Neuron (in vitro differentiated cells): ENCODE results near the gene REEP1.

Source experiments
- H2AFZ ChIP-seq: one replicate; pipeline ENCODE4 v1.6.1; 2013; ENCODE audit warnings: low read depth, mild to moderate bottlenecking, inconsistent platforms, low read length, moderate library complexity
- H3K27me3 ChIP-seq: one replicate; pipeline ENCODE4 v1.6.1; 2013; ENCODE audit warnings: low read length; ENCODE audit not compliant: insufficient read depth
- H3K36me3 ChIP-seq: one replicate; pipeline ENCODE4 v1.6.1; 2013; ENCODE audit warnings: low read length; ENCODE audit not compliant: insufficient read depth
- H3K4me1 ChIP-seq: one replicate; pipeline ENCODE4 v1.6.1; 2013; ENCODE audit warnings: low read length; ENCODE audit not compliant: insufficient read depth
- H3K4me3 ChIP-seq: 2 replicates; pipeline ENCODE4 v1.5.1; 2013; ENCODE audit warnings: mild to moderate bottlenecking, low read length, moderate library complexity
- H3K9me3 ChIP-seq: one replicate; pipeline ENCODE4 v1.6.1; 2013; ENCODE audit warnings: low read length

REEP1 gene

DNA sequence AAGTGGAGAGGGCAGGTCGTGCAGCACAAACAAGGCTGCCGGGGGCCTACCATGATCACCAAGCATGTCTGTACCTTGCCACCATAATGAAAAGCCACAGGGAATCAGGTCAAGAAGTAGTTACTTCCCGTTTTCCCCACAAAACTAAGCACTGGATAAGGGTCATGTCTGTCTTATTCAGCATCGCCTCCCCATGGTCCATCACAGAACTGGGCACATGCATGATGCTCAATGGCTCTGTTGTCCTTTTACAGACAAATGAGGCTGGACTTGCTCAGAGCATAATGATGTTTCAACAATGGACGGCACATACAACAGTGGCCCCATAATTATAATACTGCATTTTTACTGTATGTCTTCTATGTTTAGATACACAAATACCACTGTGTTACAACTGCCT lies 27.5 kb downstream of the REEP1 start:
- peaks cover 5% of the 10 kb centered on the region for H3K27me3 ChIP-seq

DNA sequence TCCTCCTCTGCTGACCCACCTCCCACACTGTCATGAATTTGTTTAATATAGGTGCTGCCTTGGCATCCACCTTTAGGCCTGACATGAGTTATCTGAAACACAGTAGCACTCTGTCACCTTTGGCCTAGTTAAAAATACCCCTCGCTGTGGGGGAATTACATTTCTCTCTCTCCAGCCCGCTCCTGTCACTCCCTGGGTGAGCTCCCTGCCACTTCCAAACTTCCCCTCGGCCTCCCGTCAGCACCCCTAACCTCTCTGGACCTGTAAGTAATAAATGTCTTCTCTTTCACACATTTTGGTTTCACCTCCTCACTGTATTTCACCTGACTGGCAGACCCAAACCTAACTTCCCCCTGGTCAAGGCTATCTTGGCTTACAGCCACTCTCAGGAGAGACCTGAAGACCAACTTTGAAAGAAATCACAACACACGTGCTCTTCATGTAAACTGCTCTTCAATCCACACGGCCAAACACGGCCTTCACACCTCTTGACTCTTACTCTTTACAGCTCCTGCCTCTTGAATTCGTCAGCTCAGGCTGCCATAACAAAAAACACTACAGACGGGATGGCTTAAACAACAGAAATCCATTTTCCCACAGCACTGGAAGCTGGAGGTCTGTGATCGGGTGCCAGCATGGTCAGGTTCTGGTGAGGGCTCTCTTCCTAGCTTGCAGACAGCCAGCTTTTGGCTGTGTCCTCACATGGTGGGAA lies 28.3 kb downstream of the REEP1 start:
- Histone ChIP-seq H3K4me1 (no peaks in the 10 kb centered on the region), H3K27me3 (peaks cover 5% of the 10 kb centered on the region), H3K9me3 (no peaks in the 10 kb centered on the region), H3K4me3 (no peak overlapping the region), H3K36me3 (no peaks in the 10 kb centered on the region), H2AFZ (no peak overlapping the region)

More for the DNA sequence above, 27.5 kb downstream of the REEP1 start:
- H2AFZ ChIP-seq: no peak overlapping the region
- H3K4me3 ChIP-seq: no peak overlapping the region
- H3K9me3 ChIP-seq: no peaks in the 10 kb centered on the region
- H3K4me1 ChIP-seq: no peaks in the 10 kb centered on the region
- H3K36me3 ChIP-seq: no peaks in the 10 kb centered on the region

DNA sequence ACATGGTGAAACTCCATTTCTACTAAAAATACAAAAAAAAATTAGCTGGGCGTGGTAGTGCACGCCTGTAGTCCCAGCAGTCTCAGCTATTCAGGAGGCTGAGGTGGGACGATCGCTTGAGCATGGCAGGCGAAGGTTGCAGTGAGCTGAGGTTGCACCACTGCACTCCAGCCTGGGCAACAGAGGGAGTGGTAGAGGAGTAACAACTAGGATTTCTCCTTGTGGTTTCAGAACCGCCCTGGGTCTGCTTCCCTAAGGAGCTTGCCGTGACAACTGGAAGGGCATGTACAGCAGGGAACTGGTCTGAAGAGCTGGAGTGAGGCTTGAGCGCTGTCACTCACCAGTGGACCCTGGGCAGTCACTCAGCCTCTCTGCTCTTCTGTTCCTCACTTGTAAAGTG lies 29.1 kb downstream of the REEP1 start:
- H3K9me3 ChIP-seq: no peaks in the 10 kb centered on the region
- H3K4me3 ChIP-seq: no peak overlapping the region
- no peak overlapping the region for H2AFZ ChIP-seq
- no peaks in the 10 kb centered on the region for H3K36me3 ChIP-seq
- no peaks in the 10 kb centered on the region for H3K4me1 ChIP-seq
- H3K27me3 ChIP-seq: no peaks in the 10 kb centered on the region

DNA sequence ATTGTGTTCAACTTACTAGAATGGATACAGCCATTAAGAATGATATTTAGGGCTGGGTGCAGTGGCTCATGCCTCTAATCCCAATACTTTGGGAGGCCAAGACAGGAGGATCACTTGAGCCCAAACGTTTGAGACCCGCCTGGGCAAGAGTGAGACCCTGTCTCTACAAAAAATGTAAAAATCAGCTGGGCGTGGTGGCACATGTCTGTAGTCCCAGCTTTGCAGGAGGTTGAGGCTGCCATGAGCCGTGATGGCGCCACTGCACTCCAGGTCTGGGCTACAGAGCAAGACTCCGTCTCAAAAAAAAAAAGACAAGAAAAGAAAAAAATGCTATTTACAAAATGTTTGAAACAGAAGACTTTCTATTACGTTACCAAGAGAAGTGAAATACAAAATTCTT lies 30.0 kb downstream of the REEP1 start:
- Histone ChIP-seq H3K9me3 (no peaks in the 10 kb centered on the region), H3K4me3 (no peak overlapping the region), H3K36me3 (no peaks in the 10 kb centered on the region), H3K4me1 (no peaks in the 10 kb centered on the region), H3K27me3 (no peaks in the 10 kb centered on the region), H2AFZ (no peak overlapping the region)

DNA sequence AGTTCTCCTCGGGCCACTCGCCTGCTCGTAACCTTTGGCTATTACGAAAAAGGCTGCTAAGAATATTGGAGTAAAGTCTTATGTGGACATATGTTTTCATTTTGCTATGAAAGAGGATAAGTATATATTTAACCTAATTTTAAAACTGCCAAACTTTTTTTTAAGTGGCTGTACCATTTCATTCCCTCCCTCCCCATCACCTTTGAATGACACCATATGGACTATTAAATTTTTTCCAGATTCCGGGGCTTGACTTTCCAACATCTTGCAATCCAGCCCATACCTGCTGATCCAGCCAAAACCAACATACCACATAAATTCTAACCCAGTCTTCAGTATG lies 31.5 kb downstream of the REEP1 start:
- Histone ChIP-seq H2AFZ (no peak overlapping the region), H3K4me1 (no peaks in the 10 kb centered on the region), H3K27me3 (peaks cover under 1% of the 10 kb centered on the region), H3K4me3 (no peak overlapping the region), H3K9me3 (no peaks in the 10 kb centered on the region), H3K36me3 (no peaks in the 10 kb centered on the region)

DNA sequence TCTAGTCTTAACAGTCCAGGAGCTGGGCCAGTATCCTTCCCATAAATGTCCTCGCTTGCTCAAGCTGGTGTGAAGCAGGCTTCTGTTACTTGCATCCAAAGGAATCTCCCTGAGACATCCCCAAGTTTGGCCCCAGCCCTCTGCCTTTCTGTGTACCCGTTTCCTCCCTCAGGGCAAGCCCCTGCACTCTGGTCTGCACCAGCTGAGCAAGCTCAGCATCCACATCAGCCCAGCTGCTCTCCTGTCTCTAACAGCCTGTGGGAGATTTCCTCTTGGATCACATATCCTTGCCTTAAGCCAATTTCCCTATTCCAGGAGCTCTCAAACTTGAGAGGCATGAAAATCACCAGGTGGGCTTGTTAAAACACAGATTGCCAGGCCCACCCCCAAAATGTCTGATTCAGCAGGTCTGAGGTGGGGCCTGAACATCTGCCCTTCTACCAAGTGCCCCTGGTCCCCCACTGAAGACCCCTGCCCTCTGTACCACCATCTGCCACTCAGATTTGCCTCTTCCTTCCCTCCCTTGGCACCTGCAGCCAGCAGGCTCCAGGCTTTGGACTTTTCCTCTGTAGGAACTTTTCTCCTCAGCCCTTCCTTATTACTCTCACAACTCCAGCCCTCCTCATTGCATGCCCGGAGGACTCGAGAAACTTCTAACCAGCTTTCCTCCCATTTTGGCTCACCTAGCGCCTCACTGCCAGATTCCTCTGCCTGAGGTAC lies 32.1 kb downstream of the REEP1 start:
- Histone ChIP-seq H3K4me3 (no peak overlapping the region), H3K36me3 (no peaks in the 10 kb centered on the region), H3K27me3 (peaks cover 2% of the 10 kb centered on the region), H2AFZ (no peak overlapping the region), H3K9me3 (no peaks in the 10 kb centered on the region), H3K4me1 (no peaks in the 10 kb centered on the region)

DNA sequence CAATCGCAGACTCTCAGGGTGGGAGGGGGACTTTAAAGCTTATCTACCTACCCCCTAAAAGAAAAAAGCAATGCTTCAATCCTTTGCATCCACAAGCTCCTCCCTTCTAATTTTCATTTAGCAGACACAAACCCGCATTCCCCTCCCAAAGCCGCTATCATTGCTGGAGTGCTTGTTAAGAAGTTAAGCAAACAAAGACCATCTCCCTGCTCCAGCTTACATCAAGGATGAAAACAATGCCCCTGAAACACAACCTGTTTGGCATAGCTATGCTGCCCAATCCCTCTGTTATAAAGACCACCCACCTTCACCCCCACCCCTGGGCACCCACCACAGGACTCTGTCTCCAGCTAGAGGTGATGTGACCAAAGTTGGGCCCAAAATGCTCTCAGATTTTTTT lies 33.0 kb downstream of the REEP1 start:
- H3K4me3 ChIP-seq: no peak overlapping the region
- H3K27me3 ChIP-seq: peaks cover 2% of the 10 kb centered on the region
- H3K9me3 ChIP-seq: no peaks in the 10 kb centered on the region

DNA sequence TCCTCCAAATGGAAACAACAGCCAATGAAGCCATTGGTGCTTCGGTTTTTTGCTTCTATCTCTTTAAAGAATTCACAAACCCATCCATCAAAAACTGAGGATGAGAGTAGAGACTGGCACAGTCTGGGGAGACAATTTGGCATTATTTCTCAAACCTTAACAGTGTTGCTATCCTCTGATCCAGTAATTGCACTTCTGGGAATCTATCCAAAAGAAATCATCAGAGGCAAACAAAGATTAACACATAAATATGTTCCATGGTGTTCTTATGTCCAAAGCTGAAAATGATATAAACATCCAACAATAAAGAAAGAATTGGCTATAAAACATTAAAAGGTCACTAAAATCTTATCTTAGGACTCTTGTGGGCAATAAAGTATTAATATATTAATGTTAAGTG lies 35.1 kb downstream of the REEP1 start:
- Histone ChIP-seq H3K4me3 (no peak overlapping the region), H3K36me3 (no peaks in the 10 kb centered on the region), H3K9me3 (no peaks in the 10 kb centered on the region), H3K27me3 (peaks cover 2% of the 10 kb centered on the region), H2AFZ (no peak overlapping the region), H3K4me1 (no peaks in the 10 kb centered on the region)

More for the DNA sequence above, 33.0 kb downstream of the REEP1 start:
- no peaks in the 10 kb centered on the region for H3K4me1 ChIP-seq
- H2AFZ ChIP-seq: no peak overlapping the region
- H3K36me3 ChIP-seq: no peaks in the 10 kb centered on the region

DNA sequence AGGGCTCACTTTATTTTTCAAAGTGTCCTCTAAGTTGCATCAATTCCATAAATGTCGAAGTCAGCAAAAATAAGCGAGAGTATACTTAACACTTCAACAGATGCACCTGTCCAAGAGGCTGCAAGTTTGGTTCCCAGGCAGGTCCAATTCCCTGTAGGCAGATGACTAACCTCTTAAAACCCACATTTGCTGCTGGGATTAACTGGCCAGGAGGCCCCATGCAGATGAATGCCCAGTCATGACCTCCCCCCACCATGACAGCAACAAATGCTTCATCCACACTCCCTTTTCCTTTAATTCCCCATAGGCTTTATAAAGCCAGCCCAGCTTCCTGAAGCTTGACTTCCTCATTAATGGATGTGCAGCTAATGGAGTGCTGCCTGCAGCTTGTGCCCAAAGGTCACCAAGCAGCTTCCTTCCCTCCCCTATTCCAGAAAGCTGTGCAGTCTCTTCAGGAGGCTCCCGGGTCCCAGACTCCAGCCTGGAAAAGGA lies 35.7 kb downstream of the REEP1 start:
- no peak overlapping the region for H2AFZ ChIP-seq
- H3K36me3 ChIP-seq: no peaks in the 10 kb centered on the region
- H3K27me3 ChIP-seq: peaks cover 2% of the 10 kb centered on the region
- H3K9me3 ChIP-seq: no peaks in the 10 kb centered on the region
- H3K4me1 ChIP-seq: no peaks in the 10 kb centered on the region
- no peak overlapping the region for H3K4me3 ChIP-seq

DNA sequence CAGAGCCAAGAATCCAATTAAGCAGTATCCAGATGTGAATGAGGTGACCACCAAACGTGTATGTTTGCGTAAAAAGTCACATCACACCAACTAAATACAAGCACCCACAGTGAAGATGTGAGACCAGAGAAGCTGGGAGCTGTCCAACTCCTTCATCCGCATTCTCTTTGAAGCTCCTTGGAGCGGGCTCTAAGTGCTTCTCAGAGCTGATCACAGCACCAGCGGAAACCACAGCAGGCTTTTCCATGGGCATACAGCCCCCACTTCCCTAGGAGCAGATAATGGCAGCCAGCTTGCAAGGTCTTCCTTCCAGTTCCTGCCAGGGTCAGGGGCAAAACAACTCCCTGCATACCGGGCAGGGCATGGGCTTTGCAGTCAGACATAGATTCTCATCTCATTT lies 36.4 kb downstream of the REEP1 start:
- H3K4me3 ChIP-seq: no peak overlapping the region
- H3K36me3 ChIP-seq: no peaks in the 10 kb centered on the region
- H3K27me3 ChIP-seq: peaks cover 2% of the 10 kb centered on the region
- no peak overlapping the region for H2AFZ ChIP-seq
- no peaks in the 10 kb centered on the region for H3K4me1 ChIP-seq
- H3K9me3 ChIP-seq: no peaks in the 10 kb centered on the region

DNA sequence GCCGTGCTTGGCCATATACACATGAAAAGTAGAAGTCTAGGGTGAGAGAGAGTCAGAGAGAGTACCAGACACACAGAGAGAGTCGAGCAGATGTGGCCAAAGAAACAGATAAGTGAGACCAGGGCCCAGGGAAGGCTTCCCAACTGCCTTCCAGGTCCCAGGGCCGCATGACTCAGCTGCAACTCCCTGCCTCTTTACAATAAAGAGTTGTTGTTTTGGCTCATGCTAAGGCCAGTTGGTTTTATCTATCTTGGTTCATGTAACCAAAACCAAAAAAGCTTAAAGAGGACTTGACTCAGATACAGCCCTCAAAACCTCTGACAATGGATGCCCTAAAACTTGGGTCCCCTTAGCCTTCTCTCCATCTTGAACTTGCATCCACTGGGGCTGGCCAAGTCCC lies 36.9 kb downstream of the REEP1 start:
- Histone ChIP-seq H3K4me3 (no peak overlapping the region), H3K4me1 (no peaks in the 10 kb centered on the region), H2AFZ (no peak overlapping the region), H3K27me3 (peaks cover 2% of the 10 kb centered on the region), H3K36me3 (no peaks in the 10 kb centered on the region), H3K9me3 (no peaks in the 10 kb centered on the region)

DNA sequence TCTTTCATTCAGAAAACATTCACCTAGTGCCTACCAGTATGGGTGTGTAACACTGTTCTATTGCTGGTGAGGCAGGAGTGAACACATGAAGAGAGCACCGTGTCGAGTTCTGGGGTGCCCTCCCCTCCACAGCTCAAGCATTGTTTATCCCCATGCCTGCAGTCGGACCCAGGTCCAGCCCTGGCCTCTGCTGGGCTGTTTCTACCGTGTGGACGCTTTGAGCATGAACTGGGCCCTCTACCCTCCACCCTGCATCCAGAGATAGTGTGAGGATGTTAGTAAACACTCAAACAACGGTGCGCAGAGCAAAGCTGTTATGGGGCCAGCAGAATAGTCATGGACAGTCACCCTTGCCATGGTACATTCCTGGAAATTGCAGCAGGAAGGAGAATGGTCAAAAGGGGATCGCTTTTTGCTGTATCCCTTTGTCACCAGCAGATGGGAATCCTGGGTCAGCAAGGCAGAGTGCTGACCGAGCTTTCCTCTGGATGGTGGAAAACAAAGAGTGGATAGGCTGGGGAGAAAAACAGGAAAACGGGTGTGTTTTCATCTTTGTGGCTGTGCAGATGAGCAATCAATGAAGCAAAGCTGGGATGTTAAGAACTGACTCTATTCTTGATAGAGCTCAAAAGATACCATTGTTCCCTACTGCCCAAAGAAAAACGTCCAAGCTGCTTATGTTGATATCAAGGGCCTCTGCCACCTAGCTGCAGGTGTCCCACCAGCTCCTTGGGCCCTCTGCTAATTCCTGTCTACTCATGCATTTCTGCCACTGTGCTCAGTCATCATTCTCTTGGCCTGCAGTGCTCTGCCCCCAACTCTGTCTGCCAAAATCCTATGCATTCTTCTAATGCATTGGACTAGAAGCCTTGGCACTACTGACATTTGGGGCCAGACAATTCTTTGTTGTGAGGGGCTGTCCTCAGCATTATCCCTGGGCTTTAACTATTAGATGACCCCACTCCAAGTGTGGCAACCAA lies 38.7 kb downstream of the REEP1 start:
- Histone ChIP-seq H3K4me3 (no peak overlapping the region), H3K36me3 (no peaks in the 10 kb centered on the region), H3K27me3 (peaks cover 2% of the 10 kb centered on the region), H2AFZ (no peak overlapping the region), H3K9me3 (no peaks in the 10 kb centered on the region), H3K4me1 (no peaks in the 10 kb centered on the region)
